C4-2B (cell line): ENCODE measurements around the gene PARP3.
A peak's percentile ranks its signal among the peaks of the same experiment; 100 is the strongest.

Experiments used
- H3K27ac ChIP-seq: fragments of 450-650 bp; 2 replicates; pipeline ENCODE4 v1.5.1; 2017
- ZFX ChIP-seq: fragments of 450-650 bp; IDR thresholded peaks from 2 replicates; pipeline ENCODE4 v1.6.1; 2017
- TF ChIP-seq, protein P1 (sequence below): fragments of 450-650 bp; conservative IDR thresholded peaks from 2 replicates; pipeline ENCODE4 v1.5.1; 2017; ENCODE audit warnings: mild to moderate bottlenecking

Gene PARP3

DNA sequence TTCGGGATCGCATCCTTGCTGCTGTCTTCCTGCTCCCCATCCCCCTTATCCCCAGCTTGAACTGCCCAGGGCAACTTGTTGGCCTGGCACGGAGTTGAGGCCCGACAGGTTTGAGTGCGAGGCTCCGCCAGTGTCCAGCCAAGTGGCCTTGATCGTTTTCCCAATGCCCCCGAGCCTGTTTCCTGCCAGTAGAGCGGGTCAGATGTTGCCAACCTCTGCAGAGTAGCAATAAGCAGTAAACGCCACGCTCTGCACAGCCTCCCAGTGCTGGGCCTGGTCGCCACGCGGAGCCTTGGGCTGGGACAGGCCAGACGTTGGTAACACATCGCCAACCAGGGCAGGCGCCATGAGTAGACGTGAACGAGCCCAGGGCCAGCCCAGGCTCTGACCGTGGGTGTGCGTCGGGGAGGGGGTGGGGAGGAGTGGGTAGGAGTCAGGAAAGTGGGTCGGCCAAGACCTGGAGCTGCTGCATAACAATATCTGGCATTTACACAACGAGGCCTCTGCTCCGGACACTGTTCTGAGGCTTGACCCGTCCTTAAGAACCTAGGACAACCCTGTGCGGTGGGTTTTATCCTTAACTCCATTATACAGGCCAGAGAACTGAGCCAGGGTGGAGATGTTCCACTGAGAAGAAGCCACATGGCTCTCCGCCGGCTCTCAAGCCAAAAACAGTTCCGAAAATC lies 32.3 kb downstream of the PARP3 start:
- peak; percentile 55 for TF ChIP-seq ZFX
- TF ChIP-seq, protein P1, sequence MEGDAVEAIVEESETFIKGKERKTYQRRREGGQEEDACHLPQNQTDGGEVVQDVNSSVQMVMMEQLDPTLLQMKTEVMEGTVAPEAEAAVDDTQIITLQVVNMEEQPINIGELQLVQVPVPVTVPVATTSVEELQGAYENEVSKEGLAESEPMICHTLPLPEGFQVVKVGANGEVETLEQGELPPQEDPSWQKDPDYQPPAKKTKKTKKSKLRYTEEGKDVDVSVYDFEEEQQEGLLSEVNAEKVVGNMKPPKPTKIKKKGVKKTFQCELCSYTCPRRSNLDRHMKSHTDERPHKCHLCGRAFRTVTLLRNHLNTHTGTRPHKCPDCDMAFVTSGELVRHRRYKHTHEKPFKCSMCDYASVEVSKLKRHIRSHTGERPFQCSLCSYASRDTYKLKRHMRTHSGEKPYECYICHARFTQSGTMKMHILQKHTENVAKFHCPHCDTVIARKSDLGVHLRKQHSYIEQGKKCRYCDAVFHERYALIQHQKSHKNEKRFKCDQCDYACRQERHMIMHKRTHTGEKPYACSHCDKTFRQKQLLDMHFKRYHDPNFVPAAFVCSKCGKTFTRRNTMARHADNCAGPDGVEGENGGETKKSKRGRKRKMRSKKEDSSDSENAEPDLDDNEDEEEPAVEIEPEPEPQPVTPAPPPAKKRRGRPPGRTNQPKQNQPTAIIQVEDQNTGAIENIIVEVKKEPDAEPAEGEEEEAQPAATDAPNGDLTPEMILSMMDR = peak; percentile 59
- H3K27ac ChIP-seq = peak overlapping the region; percentile 95

DNA sequence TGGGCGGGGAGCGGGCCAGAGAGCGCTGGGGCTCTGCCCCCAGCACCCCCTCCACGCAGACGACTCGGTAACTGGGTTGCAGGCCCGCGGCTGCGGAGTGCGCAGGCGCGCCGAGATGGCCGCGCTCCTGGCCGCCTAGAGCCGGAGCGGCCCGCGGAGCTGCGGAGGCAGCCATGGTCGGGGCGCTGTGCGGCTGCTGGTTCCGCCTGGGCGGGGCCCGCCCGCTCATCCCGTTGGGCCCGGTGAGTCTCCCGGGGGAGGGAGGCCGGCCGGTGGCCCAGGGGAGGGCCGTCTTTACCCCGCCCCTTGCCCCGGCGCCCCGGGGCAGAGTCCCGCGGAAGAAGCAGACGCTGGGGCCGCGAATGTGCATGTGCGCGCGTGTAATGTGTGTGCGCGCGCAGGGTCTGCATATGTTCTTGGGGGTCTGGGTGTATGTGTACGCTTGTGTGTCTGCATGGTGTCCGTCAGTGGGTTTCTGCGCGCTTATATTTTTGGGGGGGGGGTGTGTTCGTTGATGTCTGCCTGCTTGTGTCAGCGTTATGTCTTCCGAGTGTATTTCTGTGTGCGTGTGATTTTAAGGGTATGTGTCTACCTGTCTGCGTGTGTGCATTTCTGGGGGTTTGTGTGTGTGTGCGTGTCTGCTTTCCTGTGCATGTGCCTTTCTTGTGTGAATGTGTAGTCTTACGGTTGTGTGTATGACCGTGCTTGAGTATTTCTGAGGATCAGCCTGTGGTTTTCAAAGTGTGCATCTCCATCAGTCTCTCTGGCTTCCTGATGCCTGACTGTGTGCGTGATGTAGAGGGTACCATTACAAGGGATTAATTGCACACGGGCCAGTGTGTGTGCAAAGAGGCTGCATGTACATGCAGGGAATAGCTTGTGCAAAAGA lies 33.0 kb downstream of the PARP3 start, which contains the start of gene ABHD14A:
Gene ABHD14A (plus strand): TSS at position 102 of the 889 bp plus-strand sequence. CDS start 72 bp downstream, at position 174.
- TF ChIP-seq, protein P1 = no peak
- TF ChIP-seq ZFX = peak; percentile 21; the same call in 1 of the 2 replicates
- H3K27ac ChIP-seq = peak within 1 kb of the TSS; percentile 95

DNA sequence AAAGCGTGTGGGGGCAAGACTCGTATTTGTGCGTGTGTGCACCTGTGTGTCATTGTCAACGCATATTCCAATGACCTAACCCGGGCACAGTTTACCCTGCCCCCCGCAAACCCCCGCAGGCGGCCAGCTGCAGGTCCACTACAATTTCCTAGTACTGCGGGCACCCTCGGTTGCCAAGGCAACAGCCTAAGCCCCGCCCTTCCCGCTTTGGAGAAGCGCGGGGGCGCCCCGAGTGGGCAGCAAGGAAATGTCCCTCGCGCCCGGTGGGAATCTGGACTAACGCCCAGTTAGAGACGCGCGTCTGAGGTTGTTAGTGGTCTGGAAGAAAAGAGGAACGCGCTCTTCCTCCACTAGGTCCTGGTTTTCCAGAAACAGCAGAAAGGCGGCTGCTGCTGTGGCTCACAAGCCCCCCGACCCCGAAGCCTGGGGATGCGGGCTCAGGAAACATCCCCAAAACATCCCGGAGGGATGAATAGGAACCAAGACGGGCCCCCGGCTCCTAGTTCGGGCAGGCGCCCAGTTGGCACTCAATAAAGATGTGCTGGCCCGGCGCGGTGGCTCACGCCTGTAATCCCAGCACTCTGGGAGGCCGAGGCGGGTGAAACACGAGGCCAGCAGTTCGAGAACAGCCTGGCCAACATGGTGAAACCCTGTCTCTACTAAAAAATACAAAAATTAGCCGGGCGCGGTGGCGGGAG lies 33.8 kb downstream of the PARP3 start:
- H3K27ac ChIP-seq = peak overlapping the region; percentile 95
- no peak for TF ChIP-seq ZFX
- TF ChIP-seq, protein P1 = no peak

DNA sequence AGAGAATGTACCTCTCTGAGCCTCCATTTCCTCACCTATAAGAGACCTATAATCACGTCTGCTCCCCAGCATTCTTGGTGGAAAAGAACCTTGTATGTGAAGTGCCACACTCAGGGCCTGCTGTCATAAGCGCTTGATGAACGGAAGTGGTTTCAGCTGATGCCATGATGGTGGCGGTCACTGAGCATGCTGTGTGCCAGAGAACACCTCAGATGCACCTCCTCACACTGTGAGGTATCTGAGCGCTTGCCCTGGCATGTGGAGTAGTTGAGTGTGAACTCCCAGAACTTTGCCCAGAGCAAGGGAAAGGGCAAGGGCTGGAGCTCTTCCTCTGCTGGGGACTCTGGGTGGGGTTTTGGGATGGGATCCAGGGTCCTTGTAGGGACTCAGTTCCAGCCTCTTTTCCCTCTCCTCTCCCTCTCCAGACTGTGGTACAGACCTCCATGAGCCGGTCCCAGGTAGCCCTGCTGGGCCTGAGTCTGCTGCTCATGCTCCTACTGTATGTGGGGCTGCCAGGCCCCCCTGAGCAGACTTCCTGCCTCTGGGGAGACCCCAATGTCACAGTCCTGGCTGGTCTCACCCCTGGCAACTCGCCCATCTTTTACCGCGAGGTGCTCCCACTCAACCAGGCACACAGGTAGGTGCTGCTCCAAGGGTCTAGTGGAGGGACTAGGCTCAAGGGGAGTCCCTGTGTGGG lies 35.4 kb downstream of the PARP3 start:
- TF ChIP-seq, protein P1 = no peak
- TF ChIP-seq ZFX = no peak
- H3K27ac ChIP-seq = no peak overlapping the region

DNA sequence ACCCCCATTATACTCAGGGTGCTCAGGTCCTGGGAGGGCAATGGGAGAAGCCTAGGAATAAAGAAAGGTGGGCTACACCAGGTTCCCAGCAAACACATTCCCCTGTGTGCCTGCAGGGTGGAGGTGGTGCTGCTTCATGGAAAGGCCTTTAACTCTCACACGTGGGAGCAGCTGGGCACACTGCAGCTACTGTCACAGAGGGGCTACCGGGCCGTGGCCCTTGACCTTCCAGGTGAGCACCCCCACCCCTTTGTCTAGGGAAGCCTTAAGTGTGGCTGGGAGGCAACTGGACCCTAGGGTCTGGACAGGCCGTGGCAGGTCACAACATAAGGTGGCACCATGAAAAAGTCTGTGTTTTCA lies 36.0 kb downstream of the PARP3 start:
- no peak for TF ChIP-seq ZFX
- TF ChIP-seq, protein P1 = no peak
- H3K27ac ChIP-seq = no peak overlapping the region

DNA sequence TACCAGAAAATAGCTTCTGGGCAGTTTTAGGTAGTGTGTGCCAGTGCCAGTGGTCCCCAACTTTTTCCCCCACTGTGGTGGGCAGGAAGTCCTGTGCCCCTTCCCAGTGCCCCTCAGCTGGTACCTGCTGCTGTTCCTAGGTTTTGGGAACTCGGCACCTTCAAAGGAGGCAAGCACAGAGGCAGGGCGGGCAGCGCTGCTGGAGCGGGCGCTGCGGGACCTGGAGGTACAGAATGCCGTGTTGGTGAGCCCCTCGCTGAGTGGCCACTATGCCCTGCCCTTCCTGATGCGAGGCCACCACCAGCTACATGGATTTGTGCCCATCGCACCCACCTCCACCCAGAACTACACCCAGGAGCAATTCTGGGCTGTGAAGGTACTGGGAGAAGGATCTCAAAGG lies 38.1 kb downstream of the PARP3 start:
- no peak overlapping the region for H3K27ac ChIP-seq
- no peak for TF ChIP-seq ZFX
- TF ChIP-seq, protein P1 = no peak
